K562 (cell line): ENCODE data around the gene CHSY1. TPM values are rescaled to one million over a fixed set of nuclear protein-coding genes. Genes with fewer than 3 reads are reported as not detected.

ENCODE experiments used
- ATAC-seq: fragments of 200-7000 bp; cut with Tn5 transposase; 3 replicates; pipeline ENCODE4 v1.9.1; 2020; ENCODE audit warnings: moderate library complexity
- BruUV-seq: library from RNA; stranded (reverse); fragments of 400-500 nt; replicated peaks from 2 replicates; lab custom pipeline; 2021; lab: Mats Ljungman, UMichigan
- CTCF ChIA-PET: fragments of 300-600 bp; formaldehyde crosslinking; extraction: SDS; loops from one replicate; lab custom pipeline; 2021; ENCODE audit warnings: low intra/inter-chr PET ratio; lab: Yijun Ruan, JAX
- POLR2A ChIA-PET: fragments of 300-600, 350-650 bp; sonication (Branson Sonifier 250); formaldehyde crosslinking; extraction: SDS; loops from one replicate; lab custom pipeline; 2021; ENCODE audit warnings: antibody characterized with exemption, inconsistent platforms; lab: Yijun Ruan, JAX
- DNase-seq, 4 experiments: peaks; one replicate each; pipeline versions ENCODE4 v3.0.0 to v3.0.0-alpha.2; 2011 to 2018; ENCODE audit warnings: low spot score in 3 of 4, mixed read lengths in 3 of 4; ENCODE audit errors: extremely low read depth in 1 of 4
- FAIRE-seq: peaks from 2 replicates; lab custom pipeline; 2011; peaks lifted over from hg19 to GRCh38; lab: Jason Lieb, UNC
- H2AFZ ChIP-seq: 2 replicates; pipeline ENCODE4 v1.6.0; 2011; ENCODE audit warnings: low read depth, low read length, control low read depth, inconsistent platforms
- H3K27ac ChIP-seq: fragments of 200-600 bp; 3 replicates; pipeline ENCODE4 v1.8.0; 2011; ENCODE audit warnings: low read depth, mild to moderate bottlenecking, control low read depth, inconsistent platforms, low read length, moderate library complexity, mixed read lengths; ENCODE audit errors: extremely low read depth
- H3K27me3 ChIP-seq, 2 experiments: fragments of 300-600 bp in 1 of 2; 2 replicates in 1 of 2; 3 replicates in 1 of 2; pipeline versions ENCODE4 v1.6.0 to v1.8.0; 2011; ENCODE audit warnings: inconsistent platforms in 2 of 2, low read length in 2 of 2, mild to moderate bottlenecking in 1 of 2, mixed read lengths in 1 of 2, moderate library complexity in 1 of 2; ENCODE audit not compliant: control insufficient read depth in 2 of 2, insufficient read depth in 2 of 2
- H3K36me3 ChIP-seq: fragments of 300-600 bp; 3 replicates; pipeline ENCODE4 v1.8.0; 2011; ENCODE audit warnings: mild to moderate bottlenecking, low read length, inconsistent platforms; ENCODE audit not compliant: control insufficient read depth, insufficient read depth
- H3K4me1 ChIP-seq, 2 experiments: fragments of 200-600 bp in 1 of 2; replicated peaks in 1 of 2; 2 replicates in 1 of 2; 3 replicates in 1 of 2; pipeline versions ENCODE4 v1.5.1 to v1.8.0; 2011; ENCODE audit warnings: inconsistent platforms in 2 of 2, low read length in 2 of 2, mild to moderate bottlenecking in 1 of 2, mixed read lengths in 1 of 2, moderate library complexity in 1 of 2; ENCODE audit not compliant: control insufficient read depth in 2 of 2, insufficient read depth in 2 of 2
- H3K4me2 ChIP-seq: 2 replicates; pipeline ENCODE4 v1.6.1; 2011; ENCODE audit warnings: low read length, control low read depth, inconsistent platforms, mixed read lengths; ENCODE audit not compliant: insufficient read depth
- H3K4me3 ChIP-seq: fragments of 200-600 bp; sonication (generic), shearing (Covaris generic); 2 replicates; pipeline ENCODE4 v1.5.1; 2016; ENCODE audit warnings: control low read depth, inconsistent platforms
- H3K79me2 ChIP-seq: fragments of 200-600 bp; 3 replicates; pipeline ENCODE4 v1.8.0; 2011; ENCODE audit warnings: low read length, inconsistent platforms; ENCODE audit not compliant: control insufficient read depth, insufficient read depth
- H3K9ac ChIP-seq, 2 experiments: 2 replicates each; pipeline versions ENCODE4 v1.6.0 to v1.6.1; 2011; ENCODE audit warnings: low read depth in 2 of 2, low read length in 2 of 2, control low read depth in 1 of 2, inconsistent platforms in 1 of 2, mild to moderate bottlenecking in 1 of 2, mixed read lengths in 1 of 2; ENCODE audit not compliant: insufficient read depth in 1 of 2
- H3K9me1 ChIP-seq: one replicate; pipeline ENCODE4 v1.6.0; 2011; ENCODE audit warnings: inconsistent platforms, mild to moderate bottlenecking, low read length, moderate library complexity; ENCODE audit not compliant: control insufficient read depth, insufficient read depth
- H3K9me3 ChIP-seq: replicated peaks from 2 replicates; pipeline ENCODE4 v1.5.1; 2011; ENCODE audit warnings: low read depth, low read length, inconsistent platforms; ENCODE audit not compliant: control insufficient read depth, insufficient read depth
- H4K20me1 ChIP-seq: replicated peaks from 2 replicates; pipeline ENCODE4 v1.6.1; 2011; ENCODE audit warnings: low read length, inconsistent platforms, mixed read lengths; ENCODE audit not compliant: control insufficient read depth, insufficient read depth
- CTCF ChIP-seq, 3 experiments: IDR thresholded peaks in 2 of 3; conservative IDR thresholded peaks in 1 of 3; 2 replicates each; pipeline ENCODE4 v1.5.1; 2011 to 2012; ENCODE audit warnings: low read length in 3 of 3, mild to moderate bottlenecking in 3 of 3, control low read depth in 2 of 3, improper control_type of control experiment in 1 of 3, inconsistent platforms in 1 of 3, low read depth in 1 of 3, mixed read lengths in 1 of 3, moderate library complexity in 1 of 3; ENCODE audit not compliant: insufficient read depth in 2 of 3
- NFIC ChIP-seq: fragments of 450-650 bp; IDR thresholded peaks from 2 replicates; pipeline ENCODE4 v1.6.1; 2017; ENCODE audit warnings: mild to moderate bottlenecking, inconsistent platforms
- TBP ChIP-seq: optimal IDR thresholded peaks from 2 replicates; pipeline ENCODE3; 2011; ENCODE audit warnings: low read depth, low read length, improper control_type of control experiment
- TGIF2 ChIP-seq: sonication (generic); formaldehyde crosslinking; IDR thresholded peaks from 2 replicates; pipeline ENCODE4 v1.8.1; 2022; ENCODE audit warnings: mild to moderate bottlenecking, missing genetic modification reagents, moderate library complexity
- ZBTB8A ChIP-seq: fragments of 450-650 bp; IDR thresholded peaks from 2 replicates; pipeline ENCODE4 v1.6.1; 2018; ENCODE audit warnings: mild to moderate bottlenecking, moderate library complexity; ENCODE audit not compliant: partially characterized antibody
- ZNF239 ChIP-seq: fragments of 250-450 bp; sonication (Bioruptor Pico); IDR thresholded peaks from 2 replicates; pipeline ENCODE4 v1.4.0; 2020; ENCODE audit warnings: mild to moderate bottlenecking
- ZNF449 ChIP-seq: fragments of 250-450 bp; sonication (Bioruptor Pico); IDR thresholded peaks from 2 replicates; pipeline ENCODE4 v1.8.0; 2022; ENCODE audit warnings: moderate library complexity, mild to moderate bottlenecking, inconsistent platforms
- ZZZ3 ChIP-seq: fragments of 450-650 bp; IDR thresholded peaks from 2 replicates; pipeline ENCODE4 v1.6.1; 2016; ENCODE audit warnings: antibody characterized with exemption, mild to moderate bottlenecking, moderate library complexity
- WGBS: fragments of 100-300 bp; shearing (Covaris generic); methylation state at CpG from one replicate; pipeline ENCODE4 v1.1.6; 2016; ENCODE audit warnings: low coverage, mixed read lengths; ENCODE audit not compliant: insufficient coverage; ENCODE audit errors: missing lambda C conversion rate; 5-methylcytosine and 5-hydroxymethylcytosine counted together
- in situ Hi-C: fragments of 300-500 bp; cut with MboI; formaldehyde crosslinking; loops from 4 replicates; pipeline ENCODE4 v1.15.0; 2018; ENCODE audit warnings: inconsistent platforms, mixed read lengths
- intact Hi-C: fragments of 100-400 bp; cut with micrococcal nuclease; formaldehyde crosslinking; loops from 2 replicates; pipeline ENCODE4 v1.14.2; 2022
- polyA plus RNA-seq, 8 experiments: library from polyadenylated mRNA; depleted of rRNA in 4 of 8; stranded (reverse) in 5 of 8; unstranded in 3 of 8; fragments of >200 nt; fragmentation: Nextera tagmentation in 2 of 8; fragmentation: Illumina TruSeq in 1 of 8; extraction: Ambion mirVana in 2 of 8; extraction: Trizol in 1 of 8; gene quantifications; 2 replicates each; pipeline versions ENCODE4 v1.2.1 to v1.2.3, GENCODE V29; 2011 to 2014; ENCODE audit warnings: inconsistent platforms in 1 of 8, missing spikeins in 1 of 8
- total RNA-seq, 7 experiments: library from RNA; depleted of rRNA in 6 of 7; stranded (reverse); fragments of >200 nt in 6 of 7; fragmentation: Illumina TruSeq in 2 of 7; extraction: Trizol in 2 of 7; gene quantifications; 2 replicates each; pipeline versions ENCODE4 v1.2.1 to v1.2.3, GENCODE V29; 2011 to 2021; ENCODE audit warnings: low replicate concordance in 1 of 7
- TF ChIP-seq, protein P1 (sequence below): sonication (generic); formaldehyde crosslinking; IDR thresholded peaks from 2 replicates; pipeline ENCODE4 v1.8.0; 2023; ENCODE audit warnings: mild to moderate bottlenecking, missing genetic modification reagents
- TF ChIP-seq, protein P2 (sequence below): fragments of 250-450 bp; sonication (Bioruptor Pico); IDR thresholded peaks from 2 replicates; pipeline ENCODE4 v1.6.1; 2021; ENCODE audit warnings: mild to moderate bottlenecking

Gene CHSY1
- total and polyA plus RNA-seq, 9 of the 15 experiments (the other 6 are each of a cell fraction or from before 2014, with no cell fraction given) = 7.0 to 16.4 (median 13.4) TPM

DNA sequence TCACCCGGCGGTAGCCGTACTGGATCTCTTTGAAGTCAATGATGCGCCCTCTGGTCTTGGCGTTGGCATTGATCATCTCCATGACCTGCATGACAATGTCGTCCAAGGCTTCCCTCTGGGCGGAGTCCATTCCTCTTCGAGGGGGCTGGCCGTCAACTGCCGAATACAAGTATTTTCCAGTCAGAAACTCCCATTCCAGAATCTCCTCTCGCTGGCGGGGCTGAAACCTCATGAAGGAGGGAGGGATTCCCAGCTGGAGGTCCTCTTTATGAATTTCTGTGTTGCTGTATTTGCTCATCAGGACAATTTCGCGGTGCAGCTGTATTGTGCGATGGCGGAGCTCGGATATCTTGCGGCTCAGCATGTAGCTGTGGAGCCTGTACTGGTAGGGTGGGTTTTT is 73.4 kb downstream of the CHSY1 start:
- Histone ChIP-seq H3K36me3 (peaks cover 16% of the 10 kb centered on the region; the same call in 2 of the 3 replicates), H3K9me3 (no peaks in the 10 kb centered on the region), H3K4me1 (peaks cover 3 to 10% of the 10 kb centered on the region in 2 experiments; a peak in 3 of 5 replicates), H3K9ac (no peak overlapping the region), H4K20me1 (no peaks in the 10 kb centered on the region), H3K79me2 (peaks cover 2% of the 10 kb centered on the region; the same call in 1 of the 3 replicates), H3K4me2 (no peak overlapping the region), H3K27ac (no peak overlapping the region), H3K27me3 (no peaks in the 10 kb centered on the region), H3K9me1 (no peaks in the 10 kb centered on the region), H3K4me3 (no peak overlapping the region), H2AFZ (no peak overlapping the region)
- 95% methylated on average over 14 of the region's 18 CpGs for WGBS
- DNase-seq (no peak), ATAC-seq (no peak), FAIRE-seq (no peak)
- CTCF ChIA-PET = no interaction called here
- POLR2A ChIA-PET = interaction anchor here (1.6 kb wide), 1 partner anchor 10 kb away, joined by 6 read pairs; no protein-coding TSS in a partner anchor
- intact Hi-C loops (no loop called here), in situ Hi-C loops (no loop called here)
- BruUV-seq = no TSS peak
- TF ChIP-seq, protein P1, sequence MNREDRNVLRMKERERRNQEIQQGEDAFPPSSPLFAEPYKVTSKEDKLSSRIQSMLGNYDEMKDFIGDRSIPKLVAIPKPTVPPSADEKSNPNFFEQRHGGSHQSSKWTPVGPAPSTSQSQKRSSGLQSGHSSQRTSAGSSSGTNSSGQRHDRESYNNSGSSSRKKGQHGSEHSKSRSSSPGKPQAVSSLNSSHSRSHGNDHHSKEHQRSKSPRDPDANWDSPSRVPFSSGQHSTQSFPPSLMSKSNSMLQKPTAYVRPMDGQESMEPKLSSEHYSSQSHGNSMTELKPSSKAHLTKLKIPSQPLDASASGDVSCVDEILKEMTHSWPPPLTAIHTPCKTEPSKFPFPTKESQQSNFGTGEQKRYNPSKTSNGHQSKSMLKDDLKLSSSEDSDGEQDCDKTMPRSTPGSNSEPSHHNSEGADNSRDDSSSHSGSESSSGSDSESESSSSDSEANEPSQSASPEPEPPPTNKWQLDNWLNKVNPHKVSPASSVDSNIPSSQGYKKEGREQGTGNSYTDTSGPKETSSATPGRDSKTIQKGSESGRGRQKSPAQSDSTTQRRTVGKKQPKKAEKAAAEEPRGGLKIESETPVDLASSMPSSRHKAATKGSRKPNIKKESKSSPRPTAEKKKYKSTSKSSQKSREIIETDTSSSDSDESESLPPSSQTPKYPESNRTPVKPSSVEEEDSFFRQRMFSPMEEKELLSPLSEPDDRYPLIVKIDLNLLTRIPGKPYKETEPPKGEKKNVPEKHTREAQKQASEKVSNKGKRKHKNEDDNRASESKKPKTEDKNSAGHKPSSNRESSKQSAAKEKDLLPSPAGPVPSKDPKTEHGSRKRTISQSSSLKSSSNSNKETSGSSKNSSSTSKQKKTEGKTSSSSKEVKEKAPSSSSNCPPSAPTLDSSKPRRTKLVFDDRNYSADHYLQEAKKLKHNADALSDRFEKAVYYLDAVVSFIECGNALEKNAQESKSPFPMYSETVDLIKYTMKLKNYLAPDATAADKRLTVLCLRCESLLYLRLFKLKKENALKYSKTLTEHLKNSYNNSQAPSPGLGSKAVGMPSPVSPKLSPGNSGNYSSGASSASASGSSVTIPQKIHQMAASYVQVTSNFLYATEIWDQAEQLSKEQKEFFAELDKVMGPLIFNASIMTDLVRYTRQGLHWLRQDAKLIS = no peak
- TF ChIP-seq TBP = no peak
- TF ChIP-seq NFIC = no peak
- no peak for TF ChIP-seq TGIF2 (CRISPR knock-in tag)
- TF ChIP-seq ZBTB8A = no peak
- TF ChIP-seq CTCF (IDR thresholded peaks at IDR 0.05 in 2 of 3, conservative IDR thresholded peaks at IDR 0.05 in 1 of 3; ENCODE audit: insufficient read depth in 2 of 3, low read depth in 1 of 3, low read length in 3 of 3) = no peak
- TF ChIP-seq, protein P2, sequence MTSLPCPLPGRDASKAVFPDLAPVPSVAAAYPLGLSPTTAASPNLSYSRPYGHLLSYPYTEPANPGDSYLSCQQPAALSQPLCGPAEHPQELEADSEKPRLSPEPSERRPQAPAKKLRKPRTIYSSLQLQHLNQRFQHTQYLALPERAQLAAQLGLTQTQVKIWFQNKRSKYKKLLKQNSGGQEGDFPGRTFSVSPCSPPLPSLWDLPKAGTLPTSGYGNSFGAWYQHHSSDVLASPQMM = no peak
- no peak for TF ChIP-seq ZZZ3
- no peak for TF ChIP-seq ZNF449
- no peak for TF ChIP-seq ZNF239 (CRISPR knock-in tag)
